Kidney (tissue), 14 donors: ENCODE data around the gene NME7. TPM values are rescaled to one million over a fixed set of nuclear protein-coding genes. Genes with fewer than 3 reads are reported as not detected.

Experiments used
- DNase-seq, 5 donors: peaks; one replicate each; pipeline ENCODE4 v3.0.0-alpha.2; 2013 to 2020
- FAIRE-seq: peaks from 2 replicates; lab custom pipeline; 2012; peaks lifted over from hg19 to GRCh38; lab: Jason Lieb, UNC
- H3K27ac ChIP-seq, 2 donors: one replicate each; pipeline ENCODE4 v1.7.0; 2013; ENCODE audit warnings: low read depth in 2 of 2, low read length in 2 of 2, inconsistent platforms in 1 of 2
- H3K27me3 ChIP-seq: one replicate; pipeline ENCODE4 v1.7.1; 2013; ENCODE audit warnings: low read length, inconsistent platforms; ENCODE audit not compliant: control insufficient read depth, insufficient read depth
- H3K36me3 ChIP-seq, 3 donors: one replicate each; pipeline versions ENCODE4 v1.7.0 to v1.7.1; 2013; ENCODE audit warnings: low read length in 3 of 3, control low read depth in 1 of 3, inconsistent platforms in 1 of 3; ENCODE audit not compliant: insufficient read depth in 3 of 3, control insufficient read depth in 2 of 3
- H3K4me1 ChIP-seq, 3 donors: one replicate each; pipeline versions ENCODE4 v1.7.0 to v1.7.1; 2013; ENCODE audit warnings: low read length in 3 of 3, inconsistent platforms in 1 of 3, low read depth in 1 of 3; ENCODE audit not compliant: control insufficient read depth in 2 of 3, insufficient read depth in 2 of 3
- H3K4me3 ChIP-seq, 3 donors: one replicate each; pipeline versions ENCODE4 v1.7.0 to v1.8.1; 2013; ENCODE audit warnings: low read length in 3 of 3, control low read depth in 1 of 3, inconsistent platforms in 1 of 3
- H3K9ac ChIP-seq, 3 donors: one replicate each; pipeline versions ENCODE4 v1.7.0 to v1.7.1; 2013; ENCODE audit warnings: low read length in 3 of 3, control low read depth in 1 of 3, inconsistent platforms in 1 of 3
- H3K9me3 ChIP-seq, 3 donors: one replicate each; pipeline versions ENCODE4 v1.7.0 to v1.7.1; 2013; ENCODE audit warnings: low read length in 3 of 3, control low read depth in 1 of 3, inconsistent platforms in 1 of 3; ENCODE audit not compliant: control insufficient read depth in 2 of 3, insufficient read depth in 1 of 3
- intact Hi-C: fragments of 100-400 bp; cut with DNase I; formaldehyde crosslinking; loops from one replicate; pipeline ENCODE4 v1.11.1; 2022
- polyA plus RNA-seq: library from polyadenylated mRNA; stranded (reverse); fragments of 350-450 nt; fragmentation: Illumina TruSeq; extraction: RNeasy Lipid Tissue Mini Kit (QIAGEN cat#74804); gene quantifications from one replicate; pipeline ENCODE4 v1.2.3, GENCODE V29; 2014; ENCODE audit warnings: low read depth, low replicate concordance; ENCODE audit not compliant: insufficient read depth
- total RNA-seq: library from RNA; stranded (reverse); fragmentation: NEBNext Ultra II Directional; extraction: Animal tissue kit (Norgen Biotek cat#: 25700); gene quantifications from one replicate; pipeline ENCODE4 v1.2.1, GENCODE V29; 2021
- TF ChIP-seq, protein P1 (sequence below): IDR thresholded peaks from 3 replicates; pipeline ENCODE4 v1.5.1; 2012; ENCODE audit warnings: mild to moderate bottlenecking, moderate library complexity, borderline replicate concordance; ENCODE audit not compliant: insufficient read depth; ENCODE audit errors: extremely low read depth
- donor health status: control.
- donor health status: control.
- donor health status: control.
- donor health status: control.
- donor health status: control.
- donor health status: DM: yes; HTN: yes; CAD: no.
- donor health status: Normal renal cell carcinoma (clear cell type).

Gene NME7
- total and polyA plus RNA-seq, 2 donors from 2014 or later: 13.7 to 31.9 TPM

DNA sequence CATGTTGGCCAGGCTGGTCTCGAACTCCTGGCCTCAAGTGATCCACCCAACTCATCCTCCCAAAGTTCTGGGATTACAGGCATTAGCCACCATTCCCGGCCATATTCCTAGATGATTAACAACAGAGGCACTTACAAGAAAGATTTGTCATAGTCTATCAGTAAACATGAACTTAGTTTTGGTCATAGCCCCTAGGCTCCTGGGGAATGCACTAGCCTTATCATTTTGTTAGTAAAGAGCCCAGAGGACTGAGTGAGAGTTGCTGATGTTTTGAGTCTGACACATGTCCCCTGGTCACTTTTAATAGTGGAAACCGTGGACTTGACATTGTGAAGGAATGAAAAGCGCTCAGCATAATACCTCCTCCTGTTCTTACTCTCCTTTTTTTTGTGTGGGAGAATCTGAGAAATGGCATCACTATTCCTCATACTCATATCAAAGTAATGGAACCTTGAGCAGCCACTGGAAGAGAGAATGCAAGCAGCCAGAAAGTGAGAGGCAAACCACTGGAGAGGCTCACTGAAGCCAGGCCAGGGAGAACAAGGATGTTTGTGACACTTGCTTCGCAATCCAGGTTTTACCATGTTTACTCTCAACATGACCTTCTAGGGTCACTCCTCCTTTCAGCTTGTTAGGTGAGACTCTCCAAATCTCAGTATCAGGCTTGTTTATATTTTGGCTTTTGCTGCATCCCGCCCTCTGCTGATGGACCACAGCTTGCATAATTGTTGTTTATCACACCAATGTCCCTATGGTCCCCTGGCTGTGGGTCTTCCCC is 246.3 kb downstream of the NME7 start:
- FAIRE-seq: no peak

DNA sequence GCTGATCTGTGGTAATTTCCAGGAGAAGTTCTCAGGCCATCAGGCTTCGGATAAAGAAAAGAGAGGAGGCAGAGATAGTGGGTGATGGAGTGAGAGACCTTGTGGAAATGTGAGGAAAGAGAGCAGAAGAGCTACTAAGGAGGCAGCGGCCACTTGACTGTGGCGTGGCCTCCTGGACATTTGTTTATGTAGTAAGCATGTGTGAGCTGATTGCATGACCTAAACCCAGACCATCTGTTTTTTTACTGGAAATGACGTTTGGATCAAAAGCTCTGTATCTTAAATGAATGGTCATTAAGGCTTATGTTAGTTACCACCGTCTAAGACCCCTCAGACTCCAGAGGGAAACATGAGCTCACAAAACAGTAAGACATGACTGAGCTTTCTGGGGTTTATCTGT is 247.5 kb downstream of the NME7 start:
- peaks cover 2 to 81% (median 38%) of the 10 kb centered on the region in 3 donors for H3K36me3 ChIP-seq
- H3K4me1 ChIP-seq: peaks cover 5 to 49% (median 35%) of the 10 kb centered on the region in 3 donors
- no peak for DNase-seq
- peak overlapping the region in 2 of 3 donors; percentile 4 to 54 for H3K4me3 ChIP-seq
- no peaks in the 10 kb centered on the region for H3K9me3 ChIP-seq
- intact Hi-C loops: no loop called here
- peak overlapping the region in 2 of 3 donors; percentile 12 to 33 for H3K9ac ChIP-seq
- TF ChIP-seq, protein P1, sequence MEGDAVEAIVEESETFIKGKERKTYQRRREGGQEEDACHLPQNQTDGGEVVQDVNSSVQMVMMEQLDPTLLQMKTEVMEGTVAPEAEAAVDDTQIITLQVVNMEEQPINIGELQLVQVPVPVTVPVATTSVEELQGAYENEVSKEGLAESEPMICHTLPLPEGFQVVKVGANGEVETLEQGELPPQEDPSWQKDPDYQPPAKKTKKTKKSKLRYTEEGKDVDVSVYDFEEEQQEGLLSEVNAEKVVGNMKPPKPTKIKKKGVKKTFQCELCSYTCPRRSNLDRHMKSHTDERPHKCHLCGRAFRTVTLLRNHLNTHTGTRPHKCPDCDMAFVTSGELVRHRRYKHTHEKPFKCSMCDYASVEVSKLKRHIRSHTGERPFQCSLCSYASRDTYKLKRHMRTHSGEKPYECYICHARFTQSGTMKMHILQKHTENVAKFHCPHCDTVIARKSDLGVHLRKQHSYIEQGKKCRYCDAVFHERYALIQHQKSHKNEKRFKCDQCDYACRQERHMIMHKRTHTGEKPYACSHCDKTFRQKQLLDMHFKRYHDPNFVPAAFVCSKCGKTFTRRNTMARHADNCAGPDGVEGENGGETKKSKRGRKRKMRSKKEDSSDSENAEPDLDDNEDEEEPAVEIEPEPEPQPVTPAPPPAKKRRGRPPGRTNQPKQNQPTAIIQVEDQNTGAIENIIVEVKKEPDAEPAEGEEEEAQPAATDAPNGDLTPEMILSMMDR: no peak
- FAIRE-seq: no peak
- H3K27me3 ChIP-seq: no peaks in the 10 kb centered on the region
- peak overlapping the region; percentile 41 to 52 for H3K27ac ChIP-seq

More for the DNA sequence above, 246.3 kb downstream of the NME7 start:
- Histone ChIP-seq H3K27me3 (no peaks in the 10 kb centered on the region), H3K9ac (peak overlapping the region in 1 of 3 donors; percentile 30), H3K9me3 (no peaks in the 10 kb centered on the region), H3K4me1 (peaks cover 0 to 43% (median 28%) of the 10 kb centered on the region in 3 donors), H3K27ac (peak overlapping the region; percentile 77 to 84), H3K4me3 (peak overlapping the region in 2 of 3 donors; percentile 46 to 49), H3K36me3 (peaks cover 2 to 83% (median 36%) of the 10 kb centered on the region in 3 donors)
- TF ChIP-seq, protein P1: no peak
- intact Hi-C loops: no loop called here
- no peak for DNase-seq

GRCh38 chr1:169119405-169119804 is 248.2 kb downstream of the NME7 start:
- no peaks in the 10 kb centered on the region for H3K9me3 ChIP-seq

More at GRCh38 chr1:169119405-169119804, 248.2 kb downstream of the NME7 start:
- H3K27ac ChIP-seq: peak overlapping the region in 1 of 2 donors; percentile 0
- TF ChIP-seq, protein P1: no peak
- intact Hi-C loops: no loop called here
- no peak for FAIRE-seq
- peaks cover 5 to 44% (median 37%) of the 10 kb centered on the region in 3 donors for H3K4me1 ChIP-seq
- H3K9ac ChIP-seq: peak overlapping the region in 1 of 3 donors; percentile 60
- no peaks in the 10 kb centered on the region for H3K27me3 ChIP-seq
- no peak for DNase-seq
- H3K4me3 ChIP-seq: peak overlapping the region in 2 of 3 donors; percentile 42 to 54
- H3K36me3 ChIP-seq: peaks cover 3 to 78% (median 40%) of the 10 kb centered on the region in 3 donors
